ENCODE results near the gene ADAT1. TPM values are rescaled to one million over a fixed set of nuclear protein-coding genes. Genes with fewer than 3 reads are reported as not detected.

Gene ADAT1
- total and polyA plus RNA-seq, 2 donors (not counting 1 experiment from before 2014, with no cell fraction given), result 28.4 to 71.2 TPM

GRCh38 chr16:75630052-75630451, 7.0 kb upstream of the ADAT1 start:
- no peaks in the 10 kb centered on the region for H4K20me1 ChIP-seq (ENCODE audit: control insufficient read depth, insufficient read depth, low read length, poor library complexity, severe bottlenecking)
- no peaks in the 10 kb centered on the region for H3K4me1 ChIP-seq (ENCODE audit: control insufficient read depth in 2 of 2, insufficient read depth in 2 of 2, low read length in 2 of 2)
- CTCF ChIA-PET, result no interaction called here
- no peak overlapping the region for H3K4me3 ChIP-seq (ENCODE audit: control extremely low read depth in 1 of 5, extremely low read depth in 1 of 5, insufficient read depth in 1 of 5, low read depth in 2 of 5, low read length in 4 of 5)
- intact Hi-C loops (cut with micrococcal nuclease), result no loop called here
- Mint-ChIP-seq H3K27me3 (no peaks in the 10 kb centered on the region), H3K4me3 (no peak overlapping the region), H3K4me1 (no peaks in the 10 kb centered on the region), H3K9me3 (ENCODE audit: insufficient read depth) (no peaks in the 10 kb centered on the region), H3K27ac (no peak overlapping the region)
- POLR2A ChIA-PET, result no interaction called here
- DNase-seq, result no peak
- no peaks in the 10 kb centered on the region for H3K9me3 ChIP-seq (ENCODE audit: control extremely low read depth in 1 of 3, control insufficient read depth in 2 of 3, insufficient read depth in 1 of 3, low read length in 2 of 3)
- no peak overlapping the region for H2AFZ ChIP-seq (ENCODE audit: insufficient read depth, low read depth, low read length, poor library complexity, severe bottlenecking)
- 94% methylated on average over 3 of the region's 3 CpGs for WGBS (ENCODE audit: insufficient coverage)
- H3K27ac ChIP-seq (ENCODE audit: low read length in 2 of 2), result no peak overlapping the region
- H3K27me3 ChIP-seq (replicated peaks in 1 of 4; ENCODE audit: control extremely low read depth in 1 of 4, control insufficient read depth in 3 of 4, insufficient read depth in 4 of 4, low read length in 3 of 4), result no peaks in the 10 kb centered on the region
- H3K9ac ChIP-seq (ENCODE audit: low read length), result no peak overlapping the region
- H3K36me3 ChIP-seq (replicated peaks in 1 of 2; ENCODE audit: control extremely low read depth in 1 of 2, control insufficient read depth in 1 of 2, extremely low read depth in 1 of 2, insufficient read depth in 2 of 2, low read length in 1 of 2), result peaks cover 5 to 86% of the 10 kb centered on the region in 2 experiments
- H3K4me2 ChIP-seq (replicated peaks; ENCODE audit: low read depth, low read length, poor library complexity, severe bottlenecking), result no peak overlapping the region
- no peak for ATAC-seq (ENCODE audit: low read depth)
- no peak for TF ChIP-seq CTCF (IDR thresholded peaks at IDR 0.05)
- no peak for TF ChIP-seq EZH2 (IDR thresholded peaks at IDR 0.05; ENCODE audit: borderline replicate concordance, insufficient read depth, low read depth, low read length, poor library complexity, severe bottlenecking)
- H3K79me2 ChIP-seq (ENCODE audit: control insufficient read depth, insufficient read depth, low read length), result no peaks in the 10 kb centered on the region

- Mint-ChIP-seq H3K4me3 (no peak overlapping the region), H3K27ac (no peak overlapping the region), H3K4me1 (no peaks in the 10 kb centered on the region), H3K9me3 (ENCODE audit: insufficient read depth) (no peaks in the 10 kb centered on the region), H3K27me3 (no peaks in the 10 kb centered on the region)
- Histone ChIP-seq H3K9me3 (ENCODE audit: control extremely low read depth in 1 of 3, control insufficient read depth in 2 of 3, insufficient read depth in 1 of 3, low read length in 2 of 3) (no peaks in the 10 kb centered on the region), H2AFZ (ENCODE audit: insufficient read depth, low read depth, low read length, poor library complexity, severe bottlenecking) (no peak overlapping the region), H3K4me1 (ENCODE audit: control insufficient read depth in 2 of 2, insufficient read depth in 2 of 2, low read length in 2 of 2) (no peaks in the 10 kb centered on the region), H4K20me1 (ENCODE audit: control insufficient read depth, insufficient read depth, low read length, poor library complexity, severe bottlenecking) (no peaks in the 10 kb centered on the region), H3K4me2 (replicated peaks; ENCODE audit: low read depth, low read length, poor library complexity, severe bottlenecking) (no peak overlapping the region), H3K27me3 (replicated peaks in 1 of 4; ENCODE audit: control extremely low read depth in 1 of 4, control insufficient read depth in 3 of 4, insufficient read depth in 4 of 4, low read length in 3 of 4) (no peaks in the 10 kb centered on the region), H3K4me3 (ENCODE audit: control extremely low read depth in 1 of 5, extremely low read depth in 1 of 5, insufficient read depth in 1 of 5, low read depth in 2 of 5, low read length in 4 of 5) (no peak overlapping the region), H3K36me3 (replicated peaks in 1 of 2; ENCODE audit: control extremely low read depth in 1 of 2, control insufficient read depth in 1 of 2, extremely low read depth in 1 of 2, insufficient read depth in 2 of 2, low read length in 1 of 2) (peaks cover 3 to 77% of the 10 kb centered on the region in 2 experiments), H3K27ac (ENCODE audit: low read length in 2 of 2) (no peak overlapping the region), H3K9ac (ENCODE audit: low read length) (no peak overlapping the region), H3K79me2 (ENCODE audit: control insufficient read depth, insufficient read depth, low read length) (no peaks in the 10 kb centered on the region)
- DNase-seq, result no peak
- ChIA-PET CTCF (no interaction called here), POLR2A (no interaction called here)
- 100% methylated on average over 9 of the region's 10 CpGs for WGBS (ENCODE audit: insufficient coverage)
- TF ChIP-seq EZH2 (IDR thresholded peaks at IDR 0.05; ENCODE audit: borderline replicate concordance, insufficient read depth, low read depth, low read length, poor library complexity, severe bottlenecking), result no peak
- no peak for TF ChIP-seq CTCF (IDR thresholded peaks at IDR 0.05)
- no peak for ATAC-seq (ENCODE audit: low read depth)
- intact Hi-C loops (cut with micrococcal nuclease), result no loop called here
Observed at GRCh38 chr16:75629132-75629531, 6.1 kb upstream of the ADAT1 start.

Measured in B cell (primary cell).